Gastrocnemius medialis (tissue), 4 donors: Measurements from ENCODE around the gene CASP8.
"Not testable (repeated sequence)": the region's sequence is repeated elsewhere in the genome, so short reads cannot be mapped to it uniquely, and the experiment has no call there.

Experiments used
- CTCF ChIP-seq, 5 experiments: fragments of 450-650 bp in 3 of 5; fragments of 200-600 bp in 2 of 5; sonication (generic) in 2 of 5; IDR thresholded peaks in 4 of 5; conservative IDR thresholded peaks in 1 of 5; 1 replicate in 4 of 5; 2 replicates in 1 of 5; pipeline ENCODE4 v1.5.1; 2016 to 2019; ENCODE audit warnings: antibody characterized with exemption in 5 of 5, mild to moderate bottlenecking in 3 of 5, moderate library complexity in 3 of 5
- POLR2A ChIP-seq, 2 donors: fragments of 450-650 bp; IDR thresholded peaks; one replicate each; pipeline ENCODE4 v1.6.1; 2017; ENCODE audit warnings: antibody characterized with exemption in 2 of 2, mild to moderate bottlenecking in 2 of 2, moderate library complexity in 2 of 2

- not testable (repeated sequence) for TF ChIP-seq CTCF (IDR thresholded peaks at IDR 0.05 in 4 of 5, conservative IDR thresholded peaks at IDR 0.05 in 1 of 5); POLR2A (IDR thresholded peaks at IDR 0.05)
Measured at GRCh38 chr2:201290457-201291148, 30.3 kb downstream of the CASP8 start.
